Lung (tissue), 12 donors: ENCODE data around the gene HCRT. TPM values are rescaled to one million over a fixed set of nuclear protein-coding genes. Genes with fewer than 3 reads are reported as not detected.
"Not testable (repeated sequence)": the region's sequence is repeated elsewhere in the genome, so short reads cannot be mapped to it uniquely, and the experiment has no call there.

ENCODE experiments used
- ATAC-seq: fragments of 200-7000 bp; cut with Tn5 transposase; one replicate; pipeline ENCODE4 v1.9.1; 2020; ENCODE audit warnings: moderate number of reproducible peaks; ENCODE audit not compliant: insufficient read depth, low FRiP score
- DNase-seq, 3 donors: peaks; one replicate each; pipeline ENCODE4 v3.0.0-alpha.2; 2013 to 2017
- H3K27ac ChIP-seq, 2 donors: one replicate each; pipeline ENCODE4 v1.5.1; 2013; ENCODE audit warnings: mild to moderate bottlenecking in 2 of 2, moderate library complexity in 2 of 2, control low read depth in 1 of 2, inconsistent platforms in 1 of 2, low read depth in 1 of 2, low read length in 1 of 2
- H3K27me3 ChIP-seq, 3 donors: one replicate each; pipeline ENCODE4 v1.5.1; 2013; ENCODE audit warnings: low read length in 2 of 3; ENCODE audit not compliant: control insufficient read depth in 3 of 3, insufficient read depth in 3 of 3
- H3K36me3 ChIP-seq, 4 donors: one replicate each; pipeline ENCODE4 v1.5.1; 2013; ENCODE audit warnings: low read length in 4 of 4, mild to moderate bottlenecking in 1 of 4, moderate library complexity in 1 of 4; ENCODE audit not compliant: control insufficient read depth in 4 of 4, insufficient read depth in 4 of 4
- H3K4me1 ChIP-seq, 5 donors: one replicate each; pipeline ENCODE4 v1.5.1; 2013; ENCODE audit warnings: low read length in 5 of 5, mild to moderate bottlenecking in 2 of 5, moderate library complexity in 1 of 5; ENCODE audit not compliant: control insufficient read depth in 5 of 5, insufficient read depth in 5 of 5
- H3K4me3 ChIP-seq: one replicate; pipeline ENCODE4 v1.5.1; 2013; ENCODE audit warnings: mild to moderate bottlenecking, control low read depth, moderate library complexity
- H3K9ac ChIP-seq, 2 donors: one replicate each; pipeline ENCODE4 v1.5.1; 2013; ENCODE audit warnings: low read length in 2 of 2, control low read depth in 1 of 2; ENCODE audit not compliant: insufficient read depth in 1 of 2
- H3K9me3 ChIP-seq, 4 donors: one replicate each; pipeline ENCODE4 v1.5.1; 2013; ENCODE audit warnings: low read length in 3 of 4, mild to moderate bottlenecking in 1 of 4, moderate library complexity in 1 of 4; ENCODE audit not compliant: control insufficient read depth in 4 of 4, insufficient read depth in 3 of 4
- WGBS, 2 donors: extraction: QIAGEN DNeasy Blood & Tissue Kit; methylation state at CpG; one replicate each; pipeline ENCODE4 v1.1.7; 2013; 5-methylcytosine and 5-hydroxymethylcytosine counted together
- polyA plus RNA-seq, 2 donors: library from polyadenylated mRNA; stranded (reverse); fragments of 200-250 nt; gene quantifications; one replicate each; pipeline ENCODE4 v1.2.1, GENCODE V29; 2013
- total RNA-seq, 2 donors: library from RNA; depleted of rRNA in 1 of 2; stranded (reverse); fragments of >200 nt in 1 of 2; gene quantifications; one replicate each; pipeline ENCODE4 v1.2.1, GENCODE V29; 2014 to 2021
- TF ChIP-seq, protein P1 (sequence below): IDR thresholded peaks from 2 replicates; pipeline ENCODE4 v1.5.1; 2012; ENCODE audit warnings: mild to moderate bottlenecking; ENCODE audit errors: control extremely low read depth, extremely low read depth
- donor health status: control.
- donor health status: control.
- donor health status: Bipolar disorder and iron deficiency.
- donor health status: healthy.
- donor health status: DM: yes; HTN: yes; CAD: no.

The HCRT gene
- total and polyA plus RNA-seq, 4 donors, result not detected

DNA sequence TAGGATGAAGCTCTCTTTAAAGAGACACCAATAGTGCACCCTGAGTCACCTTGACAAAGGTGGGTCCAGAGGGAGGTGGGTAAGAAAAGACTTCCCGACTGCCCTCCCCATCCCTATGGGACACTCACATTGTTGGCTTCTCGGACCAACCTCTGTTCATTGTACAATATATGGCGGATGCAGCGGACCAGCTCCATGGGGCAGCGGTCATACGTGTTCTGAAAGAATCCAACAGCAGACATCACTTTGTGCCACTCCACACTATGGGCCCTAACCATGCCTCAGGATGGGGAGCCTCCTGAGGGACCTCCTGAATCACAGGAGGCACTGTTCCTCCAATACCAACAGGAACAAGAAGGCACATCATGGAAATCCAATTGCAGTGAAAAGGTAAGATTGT, 39.4 kb upstream of the HCRT start:
- no peak overlapping the region for H3K4me3 ChIP-seq
- WGBS, 2 donors, result 97% methylated on average over 6 of the region's 6 CpGs
- ATAC-seq (no peak), DNase-seq (no peak)
- H3K4me1 ChIP-seq, result peaks cover 0 to 11% (median 6%) of the 10 kb centered on the region in 5 donors
- no peak overlapping the region for H3K9ac ChIP-seq
- peaks cover 7 to 23% (median 15%) of the 10 kb centered on the region in 4 donors for H3K36me3 ChIP-seq
- H3K27me3 ChIP-seq, result no peaks in the 10 kb centered on the region
- no peaks in the 10 kb centered on the region for H3K9me3 ChIP-seq
- TF ChIP-seq, protein P1, sequence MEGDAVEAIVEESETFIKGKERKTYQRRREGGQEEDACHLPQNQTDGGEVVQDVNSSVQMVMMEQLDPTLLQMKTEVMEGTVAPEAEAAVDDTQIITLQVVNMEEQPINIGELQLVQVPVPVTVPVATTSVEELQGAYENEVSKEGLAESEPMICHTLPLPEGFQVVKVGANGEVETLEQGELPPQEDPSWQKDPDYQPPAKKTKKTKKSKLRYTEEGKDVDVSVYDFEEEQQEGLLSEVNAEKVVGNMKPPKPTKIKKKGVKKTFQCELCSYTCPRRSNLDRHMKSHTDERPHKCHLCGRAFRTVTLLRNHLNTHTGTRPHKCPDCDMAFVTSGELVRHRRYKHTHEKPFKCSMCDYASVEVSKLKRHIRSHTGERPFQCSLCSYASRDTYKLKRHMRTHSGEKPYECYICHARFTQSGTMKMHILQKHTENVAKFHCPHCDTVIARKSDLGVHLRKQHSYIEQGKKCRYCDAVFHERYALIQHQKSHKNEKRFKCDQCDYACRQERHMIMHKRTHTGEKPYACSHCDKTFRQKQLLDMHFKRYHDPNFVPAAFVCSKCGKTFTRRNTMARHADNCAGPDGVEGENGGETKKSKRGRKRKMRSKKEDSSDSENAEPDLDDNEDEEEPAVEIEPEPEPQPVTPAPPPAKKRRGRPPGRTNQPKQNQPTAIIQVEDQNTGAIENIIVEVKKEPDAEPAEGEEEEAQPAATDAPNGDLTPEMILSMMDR, result no peak
- H3K27ac ChIP-seq, result no peak overlapping the region

DNA sequence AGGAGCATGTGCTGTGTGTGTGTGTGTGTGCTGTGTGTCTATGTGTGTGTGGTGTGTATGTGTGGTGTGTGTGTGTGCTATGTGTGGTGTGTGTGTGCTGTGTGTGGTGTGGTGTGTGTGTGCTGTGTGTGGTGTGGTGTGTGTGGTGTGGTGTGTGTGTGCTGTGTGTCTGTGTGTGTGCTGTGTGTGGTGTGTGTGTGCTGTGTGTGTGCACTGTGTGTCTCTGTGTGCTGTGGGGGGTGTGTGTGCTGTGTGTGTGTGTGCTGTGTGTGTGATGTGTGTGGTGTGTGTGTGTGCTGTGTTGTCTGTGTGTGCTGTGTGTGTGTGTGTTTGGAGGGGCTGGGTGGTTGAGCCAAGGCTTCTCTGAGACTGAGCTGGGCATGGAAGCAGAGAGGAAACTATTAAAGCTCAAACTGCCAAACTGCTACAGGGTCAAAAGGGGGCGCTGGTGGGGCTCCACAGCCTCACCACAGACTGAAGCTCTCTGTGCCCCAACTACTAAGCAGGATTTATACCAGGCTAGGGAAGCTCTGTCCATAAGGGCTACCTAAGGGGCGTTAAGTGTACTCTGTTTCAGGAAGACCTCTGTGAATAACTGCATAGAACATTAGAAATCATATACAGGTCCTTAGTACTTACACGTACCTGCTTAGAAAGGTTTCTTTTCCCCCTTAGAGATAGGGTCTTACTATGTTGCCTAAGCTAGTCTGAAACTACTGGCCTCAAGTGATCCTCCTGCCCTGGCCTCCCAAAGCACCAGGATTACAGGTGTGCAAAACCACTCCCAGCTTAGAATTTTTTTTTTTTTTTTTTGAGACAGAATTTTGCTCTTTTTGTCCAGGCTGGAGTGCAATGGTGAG, 36.9 kb upstream of the HCRT start:
- ATAC-seq (no peak), DNase-seq (peak; percentile 31 to 47 (median 32))
- Histone ChIP-seq H3K27ac (peak overlapping the region in 1 of 2 donors; percentile 33), H3K36me3 (peaks cover 13 to 30% (median 22%) of the 10 kb centered on the region in 4 donors), H3K9ac (no peak overlapping the region), H3K9me3 (no peaks in the 10 kb centered on the region), H3K27me3 (no peaks in the 10 kb centered on the region), H3K4me1 (peaks cover 0 to 4% (median 0%) of the 10 kb centered on the region in 5 donors), H3K4me3 (no peak overlapping the region)
- WGBS, 2 donors, result 42 to 57% methylated on average over 3 of the region's 3 CpGs
- TF ChIP-seq, protein P1, result peak; percentile 41

DNA sequence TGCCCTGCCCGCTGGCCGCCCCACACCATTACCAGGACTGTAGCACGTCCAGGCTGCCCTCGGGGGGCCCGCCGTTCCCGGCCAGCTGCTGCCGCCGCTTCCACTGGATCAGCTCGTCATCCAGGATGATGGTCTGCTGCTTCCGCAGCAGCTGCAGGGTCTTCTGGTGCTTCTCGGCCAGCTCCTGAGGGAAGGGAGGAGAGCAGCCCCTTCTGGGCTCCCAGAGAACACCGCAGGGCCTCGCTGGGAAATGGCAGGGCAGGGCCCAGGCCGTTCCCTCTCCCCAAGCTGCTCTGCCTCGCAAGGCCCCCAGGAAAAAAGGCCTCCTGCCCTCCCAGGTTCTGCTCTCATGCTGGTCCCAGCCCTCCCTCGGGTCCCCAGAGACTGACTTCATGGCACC, 34.0 kb upstream of the HCRT start:
- H3K9me3 ChIP-seq, H3K9ac ChIP-seq, ATAC-seq, H3K4me3 ChIP-seq, H3K27ac ChIP-seq, H3K27me3 ChIP-seq, DNase-seq, H3K4me1 ChIP-seq: not testable (repeated sequence)
- 100% methylated on average over 3 of the region's 17 CpGs; no CpG with 5 or more reads in 1 of the 2 donors for WGBS, 2 donors
- peaks cover 15 to 38% (median 34%) of the 10 kb centered on the region in 4 donors for H3K36me3 ChIP-seq

DNA sequence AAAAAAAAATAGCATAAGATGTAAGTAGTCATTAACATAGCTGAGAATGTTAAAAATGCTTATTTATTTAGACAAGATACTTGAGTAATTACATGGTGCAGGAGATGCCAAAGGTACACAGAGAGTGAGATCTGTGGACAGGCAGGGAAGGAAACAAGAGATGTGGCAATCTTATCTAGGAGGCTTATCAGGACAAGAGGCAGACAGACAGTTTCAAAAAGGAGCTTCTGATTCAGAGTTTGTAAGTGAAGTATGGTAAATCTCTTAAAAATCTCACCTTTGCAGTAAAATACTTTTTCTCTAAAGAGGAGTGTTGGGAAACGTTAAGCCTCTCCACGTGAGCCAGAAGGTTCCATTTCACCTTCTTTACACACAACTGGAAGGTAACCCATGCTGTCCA, 28.9 kb upstream of the HCRT start:
- H3K9me3 ChIP-seq, result no peaks in the 10 kb centered on the region
- WGBS, 2 donors, result 79 to 87% methylated on average over 2 of the region's 2 CpGs
- no peaks in the 10 kb centered on the region for H3K27me3 ChIP-seq
- H3K27ac ChIP-seq, result no peak overlapping the region
- no peak overlapping the region for H3K4me3 ChIP-seq
- no peaks in the 10 kb centered on the region for H3K4me1 ChIP-seq
- no peak overlapping the region for H3K9ac ChIP-seq
- ATAC-seq (no peak), DNase-seq (no peak)
- TF ChIP-seq, protein P1, result no peak
- peaks cover 34 to 53% (median 36%) of the 10 kb centered on the region in 4 donors for H3K36me3 ChIP-seq
